NT2/D1 (cell line): Measurements from ENCODE around the gene TPX2.

Experiments
- SUZ12 ChIP-seq: IDR thresholded peaks from 2 replicates; pipeline ENCODE4 v1.6.1; 2011; ENCODE audit not compliant: insufficient read length, insufficient read depth; ENCODE audit errors: extremely low read depth
- YY1 ChIP-seq: IDR thresholded peaks from 2 replicates; pipeline ENCODE4 v1.6.1; 2011; ENCODE audit not compliant: insufficient read length, insufficient read depth
- ZNF274 ChIP-seq: IDR thresholded peaks from 2 replicates; pipeline ENCODE4 v1.6.1; 2011; ENCODE audit warnings: mild to moderate bottlenecking, low read depth, low read length

DNA sequence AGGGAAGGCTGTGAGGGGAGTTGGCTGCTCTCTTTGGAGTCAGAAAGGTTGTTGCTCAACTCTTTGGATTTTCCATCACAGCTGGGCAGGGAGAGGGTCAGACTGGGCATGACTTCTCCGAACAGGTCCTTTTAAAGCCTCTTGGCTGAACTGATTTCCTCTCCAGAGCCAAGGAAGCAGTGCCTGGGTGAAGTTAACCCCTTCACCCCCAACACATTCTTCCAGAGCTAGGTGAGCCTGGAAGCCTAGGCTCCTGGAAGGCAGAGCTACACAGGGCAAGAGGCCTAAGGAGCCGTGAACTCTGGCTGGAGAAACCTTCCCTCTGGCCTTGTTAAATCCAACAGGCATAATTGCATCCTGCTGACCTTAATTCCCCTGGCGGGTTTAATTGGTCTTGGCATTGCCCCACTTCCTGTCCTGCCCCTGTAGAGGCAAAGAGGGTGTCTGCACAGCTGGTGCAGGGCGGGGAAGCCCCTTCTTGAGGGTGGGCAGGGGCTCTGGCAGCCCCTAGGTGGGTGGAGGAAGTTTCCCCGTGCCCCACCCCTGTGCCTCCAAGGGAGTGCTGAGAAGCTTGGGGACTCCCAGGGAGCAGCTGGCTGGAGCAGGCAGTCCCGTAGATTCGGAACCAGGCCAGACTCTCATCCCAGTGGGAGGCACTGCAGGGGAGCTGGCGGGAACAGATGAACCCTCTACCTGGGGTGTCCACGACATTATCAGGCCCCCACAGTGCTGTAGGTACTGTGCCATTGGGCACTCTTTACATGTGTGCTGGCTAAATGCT, 76.5 kb downstream of the TPX2 start:
- TF ChIP-seq YY1 (no peak), ZNF274 (no peak), SUZ12 (no peak)
